ENCODE results near the gene SSU72. TPM values are rescaled to one million over a fixed set of nuclear protein-coding genes. Genes with fewer than 3 reads are reported as not detected.

The SSU72 gene
- polyA plus RNA-seq, 1 experiment: 101 TPM

- CTCF ChIA-PET: interaction anchor here (0.7 kb wide), 1 partner anchor 14 kb away, joined by 3 read pairs; no protein-coding TSS in a partner anchor
- Histone ChIP-seq H3K4me3 (ENCODE audit: low read depth, low read length) (no peak overlapping the region), H3K36me3 (ENCODE audit: control insufficient read depth, insufficient read depth, low read length) (no peaks in the 10 kb centered on the region), H3K27me3 (ENCODE audit: control insufficient read depth, insufficient read depth, low read length) (peaks cover 3% of the 10 kb centered on the region; the same call in 1 of the 2 replicates)
- no peak for TF ChIP-seq CTCF (IDR thresholded peaks at IDR 0.05; ENCODE audit: insufficient read depth, low read depth, low read length)
- no peak for DNase-seq (ENCODE audit: low read depth)
- POLR2A ChIA-PET: no interaction called here
These were observed 8.1 kb upstream of the SSU72 start for GRCh38 chr1:1582585-1583346.

DNA sequence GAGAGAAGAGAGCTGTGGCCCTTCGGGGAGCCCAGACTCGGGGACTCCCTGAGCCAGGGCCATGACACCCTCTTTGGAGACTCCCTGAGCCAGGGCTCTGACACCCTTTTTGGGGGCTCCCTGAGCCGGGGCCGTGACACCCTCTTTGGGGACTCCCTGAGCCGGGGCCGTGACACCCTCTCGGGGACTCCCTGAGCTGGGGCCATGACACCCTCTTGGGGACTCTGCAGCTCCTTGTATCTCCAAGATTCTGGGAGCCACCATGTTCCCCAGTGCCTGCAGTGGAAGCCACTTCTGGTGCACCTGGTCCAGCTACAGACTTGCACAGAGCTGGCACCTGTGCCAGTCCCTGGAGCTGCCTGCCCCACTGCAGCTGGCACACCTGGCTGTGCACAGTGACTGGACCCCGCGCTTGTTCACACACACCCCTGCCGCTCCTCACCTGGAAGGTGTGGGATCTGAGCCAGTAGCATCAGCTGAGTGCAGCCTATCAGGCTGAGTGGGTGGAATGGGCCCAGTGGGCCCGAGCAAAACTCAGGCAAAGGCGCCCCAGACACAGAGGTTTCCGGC is 3.8 kb upstream of the SSU72 start:
- TF ChIP-seq CTCF (IDR thresholded peaks at IDR 0.05; ENCODE audit: insufficient read depth, low read depth, low read length): no peak
- H3K27me3 ChIP-seq (ENCODE audit: control insufficient read depth, insufficient read depth, low read length): peaks cover 3% of the 10 kb centered on the region; the same call in 1 of the 2 replicates
- H3K36me3 ChIP-seq (ENCODE audit: control insufficient read depth, insufficient read depth, low read length): no peaks in the 10 kb centered on the region
- ChIA-PET POLR2A (no interaction called here), CTCF (interaction anchor here (0.7 kb wide), 1 partner anchor 9 kb away, joined by 3 read pairs; no protein-coding TSS in a partner anchor)
- H3K4me3 ChIP-seq (ENCODE audit: low read depth, low read length): no peak overlapping the region
- DNase-seq (ENCODE audit: low read depth): no peak

DNA sequence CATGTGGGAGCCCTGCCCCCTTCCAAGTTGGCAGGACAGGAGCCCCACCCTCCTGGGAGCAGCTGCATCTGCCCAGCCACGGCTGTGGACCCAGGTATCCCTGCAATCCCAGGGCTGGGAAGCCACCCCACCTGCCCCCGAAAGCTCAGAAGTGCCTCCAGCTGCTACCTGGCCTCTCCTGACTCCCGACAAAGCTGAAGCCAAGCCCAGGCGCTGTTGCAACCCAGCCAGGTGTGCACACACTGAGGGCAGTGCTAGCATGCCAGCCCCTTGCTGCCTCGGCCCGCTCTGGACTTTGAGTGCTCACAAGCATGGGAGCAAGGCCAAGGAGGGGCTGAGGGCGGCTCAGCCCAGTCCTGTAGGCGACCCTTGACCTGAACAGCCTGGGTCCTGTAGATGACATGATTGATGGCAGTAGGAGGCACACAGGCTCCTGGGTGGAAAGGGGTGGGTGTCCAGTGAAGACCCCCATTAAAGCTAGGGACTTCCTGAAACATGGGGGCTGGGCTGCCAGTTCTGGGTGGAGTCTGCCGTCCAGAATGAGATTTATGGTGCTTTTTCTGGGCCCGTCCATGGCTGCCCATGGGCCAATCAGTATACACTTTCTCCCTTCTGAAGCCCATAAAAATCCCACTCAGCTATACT is 2.8 kb upstream of the SSU72 start:
- ChIA-PET CTCF (no interaction called here), POLR2A (no interaction called here)
- Histone ChIP-seq H3K27me3 (ENCODE audit: control insufficient read depth, insufficient read depth, low read length) (peaks cover 3% of the 10 kb centered on the region; the same call in 1 of the 2 replicates), H3K4me3 (ENCODE audit: low read depth, low read length) (no peak overlapping the region), H3K36me3 (ENCODE audit: control insufficient read depth, insufficient read depth, low read length) (no peaks in the 10 kb centered on the region)
- TF ChIP-seq CTCF (IDR thresholded peaks at IDR 0.05; ENCODE audit: insufficient read depth, low read depth, low read length): no peak
- no peak for DNase-seq (ENCODE audit: low read depth)

- peak; percentile 25; the same call in 1 of the 2 replicates for TF ChIP-seq CTCF (IDR thresholded peaks at IDR 0.05; ENCODE audit: insufficient read depth, low read depth, low read length)
- Histone ChIP-seq H3K4me3 (ENCODE audit: low read depth, low read length) (peak overlapping the region; percentile 100), H3K36me3 (ENCODE audit: control insufficient read depth, insufficient read depth, low read length) (no peaks in the 10 kb centered on the region; the same call in 1 of the 2 replicates), H3K27me3 (ENCODE audit: control insufficient read depth, insufficient read depth, low read length) (peaks cover 1% of the 10 kb centered on the region; the same call in 1 of the 2 replicates)
- ChIA-PET POLR2A (no interaction called here), CTCF (no interaction called here)
- DNase-seq (ENCODE audit: low read depth): no peak
These were observed 581 bp downstream of the SSU72 start for GRCh38 chr1:1573843-1574720.
